Neuronal stem cell (in vitro differentiated cells): ENCODE results near the gene SLC22A25. TPM values are rescaled to one million over a fixed set of nuclear protein-coding genes. Genes with fewer than 3 reads are reported as not detected.
A peak's percentile ranks its signal among the peaks of the same experiment; 100 is the strongest.

Experiments
- DNase-seq: peaks from one replicate; pipeline ENCODE4 v3.0.0-alpha.2; 2013; ENCODE audit warnings: low spot score
- H2AFZ ChIP-seq: one replicate; pipeline ENCODE4 v1.6.1; 2013; ENCODE audit warnings: mild to moderate bottlenecking, low read length, inconsistent platforms
- H2AK5ac ChIP-seq: 2 replicates; pipeline ENCODE4 v1.6.1; 2013; ENCODE audit warnings: low read depth, mild to moderate bottlenecking, inconsistent platforms, low read length, moderate library complexity, mixed read lengths
- H2BK120ac ChIP-seq: 2 replicates; pipeline ENCODE4 v1.6.1; 2013; ENCODE audit warnings: low read depth, mild to moderate bottlenecking, inconsistent platforms, low read length, moderate library complexity, mixed read lengths
- H2BK12ac ChIP-seq: one replicate; pipeline ENCODE4 v1.6.1; 2013; ENCODE audit warnings: low read length, inconsistent platforms
- H2BK15ac ChIP-seq: 2 replicates; pipeline ENCODE4 v1.6.1; 2013; ENCODE audit warnings: mild to moderate bottlenecking, low read length, inconsistent platforms, mixed read lengths
- H2BK5ac ChIP-seq: one replicate; pipeline ENCODE4 v1.6.1; 2013; ENCODE audit warnings: inconsistent platforms, mild to moderate bottlenecking, low read length, moderate library complexity
- H3K14ac ChIP-seq: one replicate; pipeline ENCODE4 v1.6.1; 2013; ENCODE audit warnings: low read length, inconsistent platforms
- H3K18ac ChIP-seq: 2 replicates; pipeline ENCODE4 v1.6.1; 2013; ENCODE audit warnings: low read length, inconsistent platforms
- H3K23ac ChIP-seq: 2 replicates; pipeline ENCODE4 v1.6.1; 2013; ENCODE audit warnings: low read depth, mild to moderate bottlenecking, mixed read lengths, low read length, inconsistent platforms; ENCODE audit not compliant: poor library complexity
- H3K27ac ChIP-seq: replicated peaks from 3 replicates; pipeline ENCODE4 v1.5.1; 2013; ENCODE audit warnings: low read length, inconsistent platforms
- H3K27me3 ChIP-seq, 3 experiments: 2 replicates each; pipeline ENCODE4 v1.6.1; 2013; ENCODE audit warnings: low read length in 3 of 3, mild to moderate bottlenecking in 2 of 3, inconsistent platforms in 1 of 3, low read depth in 1 of 3, mixed read lengths in 1 of 3, moderate library complexity in 1 of 3; ENCODE audit not compliant: control insufficient read depth in 3 of 3, insufficient read depth in 3 of 3
- H3K36me3 ChIP-seq, 2 donors: replicated peaks in 1 of 2; 2 replicates each; pipeline ENCODE4 v1.6.1; 2013; ENCODE audit warnings: low read length in 2 of 2; ENCODE audit not compliant: control insufficient read depth in 2 of 2, insufficient read depth in 2 of 2
- H3K4ac ChIP-seq: 2 replicates; pipeline ENCODE4 v1.6.1; 2013; ENCODE audit warnings: inconsistent platforms, mild to moderate bottlenecking, low read length, moderate library complexity
- H3K4me1 ChIP-seq, 2 donors: 1 replicate in 1 of 2; 2 replicates in 1 of 2; pipeline ENCODE4 v1.6.1; 2013; ENCODE audit warnings: low read length in 2 of 2, low read depth in 1 of 2; ENCODE audit not compliant: control insufficient read depth in 2 of 2, insufficient read depth in 1 of 2
- H3K4me2 ChIP-seq: one replicate; pipeline ENCODE4 v1.6.1; 2013; ENCODE audit warnings: mild to moderate bottlenecking, low read length, inconsistent platforms; ENCODE audit not compliant: insufficient read depth, poor library complexity, severe bottlenecking
- H3K4me3 ChIP-seq, 2 donors: 2 replicates each; pipeline ENCODE4 v1.5.1; 2013; ENCODE audit warnings: low read length in 2 of 2, mild to moderate bottlenecking in 2 of 2, inconsistent platforms in 1 of 2, moderate library complexity in 1 of 2
- H3K79me1 ChIP-seq: one replicate; pipeline ENCODE4 v1.6.1; 2013; ENCODE audit warnings: low read depth, mild to moderate bottlenecking, inconsistent platforms, low read length, moderate library complexity
- H3K9ac ChIP-seq: one replicate; pipeline ENCODE4 v1.6.1; 2013; ENCODE audit warnings: mild to moderate bottlenecking, low read depth, low read length, inconsistent platforms; ENCODE audit not compliant: poor library complexity
- H3K9me3 ChIP-seq, 2 donors: replicated peaks in 1 of 2; 2 replicates each; pipeline versions ENCODE3 to v1.6.1; 2013; ENCODE audit warnings: low read length in 2 of 2, mild to moderate bottlenecking in 2 of 2, inconsistent platforms in 1 of 2, low read depth in 1 of 2, mixed read lengths in 1 of 2, moderate library complexity in 1 of 2; ENCODE audit not compliant: control insufficient read depth in 2 of 2, insufficient read depth in 1 of 2
- H4K8ac ChIP-seq: one replicate; pipeline ENCODE4 v1.6.1; 2013; ENCODE audit warnings: low read depth, mild to moderate bottlenecking, inconsistent platforms, low read length, moderate library complexity
- H4K91ac ChIP-seq: one replicate; pipeline ENCODE4 v1.6.1; 2013; ENCODE audit warnings: low read length, low read depth, mild to moderate bottlenecking, inconsistent platforms; ENCODE audit not compliant: poor library complexity
- WGBS, 2 donors: extraction: QIAGEN DNeasy Blood & Tissue Kit; methylation state at CpG; one replicate each; pipeline ENCODE4 v1.1.7; 2013; ENCODE audit warnings: missing lambda C conversion rate in 2 of 2, mixed read lengths in 1 of 2; ENCODE audit not compliant: insufficient read length in 2 of 2, insufficient replicate concordance in 1 of 2; ENCODE audit errors: extremely low coverage in 2 of 2; 5-methylcytosine and 5-hydroxymethylcytosine counted together
- polyA plus RNA-seq, 2 experiments: library from polyadenylated mRNA; stranded (reverse); fragments of 200-250 nt; gene quantifications; one replicate each; pipeline ENCODE4 v1.2.3, GENCODE V29; 2013

The SLC22A25 gene
- polyA plus RNA-seq (2013, experiment 1 of 2): not detected
- not detected for polyA plus RNA-seq (2013, experiment 2 of 2)

- no peak within 1 kb of the TSS for H2BK120ac ChIP-seq
- H3K9me3 ChIP-seq: peaks cover 0 to 2% of the 10 kb centered on the region in 2 donors
- H4K8ac ChIP-seq: no peak within 1 kb of the TSS
- no peak within 1 kb of the TSS for H3K4me2 ChIP-seq
- no peaks in the 10 kb centered on the region for H3K79me1 ChIP-seq
- H3K27ac ChIP-seq: no peak within 1 kb of the TSS
- no peak within 1 kb of the TSS for H2AFZ ChIP-seq
- DNase-seq: no peak
- H4K91ac ChIP-seq: no peak within 1 kb of the TSS
- no peak within 1 kb of the TSS for H3K18ac ChIP-seq
- no peak within 1 kb of the TSS for H3K9ac ChIP-seq
- H2AK5ac ChIP-seq: no peak within 1 kb of the TSS
- no peak within 1 kb of the TSS for H3K23ac ChIP-seq
- no peak within 1 kb of the TSS for H2BK12ac ChIP-seq
- no peak within 1 kb of the TSS for H2BK5ac ChIP-seq
- H3K36me3 ChIP-seq: no peaks in the 10 kb centered on the region
- no peak within 1 kb of the TSS for H2BK15ac ChIP-seq
- no peak within 1 kb of the TSS for H3K4me3 ChIP-seq
- H3K27me3 ChIP-seq: peaks cover 0 to 4% (median 0%) of the 10 kb centered on the region in 3 experiments
- H3K4ac ChIP-seq: no peak within 1 kb of the TSS
- no peaks in the 10 kb centered on the region for H3K4me1 ChIP-seq
- H3K14ac ChIP-seq: no peak within 1 kb of the TSS
- no CpG with 5 or more reads among the region's 5 CpGs for WGBS, 2 donors
Measured at GRCh38 chr11:63243533-63243932, at the start of gene SLC22A25. Gene SLC22A25 (minus strand): TSS chr11:63243599. CDS start chr11:63229652, 13,947 bp downstream.

GRCh38 chr11:63290285-63290684 lies 46.9 kb upstream of the SLC22A25 start:
- no peak for DNase-seq
- Histone ChIP-seq H2AFZ (no peak overlapping the region), H3K9me3 (no peaks in the 10 kb centered on the region), H4K91ac (no peak overlapping the region), H3K79me1 (no peaks in the 10 kb centered on the region), H3K9ac (no peak overlapping the region), H3K23ac (no peak overlapping the region), H2BK120ac (no peak overlapping the region), H3K27me3 (no peaks in the 10 kb centered on the region), H4K8ac (no peak overlapping the region), H3K18ac (no peak overlapping the region), H2AK5ac (no peak overlapping the region), H3K4me3 (no peak overlapping the region), H3K4ac (no peak overlapping the region), H3K4me1 (no peaks in the 10 kb centered on the region), H3K27ac (no peak overlapping the region), H2BK5ac (no peak overlapping the region), H2BK15ac (no peak overlapping the region), H3K4me2 (no peak overlapping the region), H3K14ac (no peak overlapping the region), H2BK12ac (no peak overlapping the region), H3K36me3 (no peaks in the 10 kb centered on the region)
- WGBS, 2 donors: no CpG with 5 or more reads among the region's 4 CpGs

DNA sequence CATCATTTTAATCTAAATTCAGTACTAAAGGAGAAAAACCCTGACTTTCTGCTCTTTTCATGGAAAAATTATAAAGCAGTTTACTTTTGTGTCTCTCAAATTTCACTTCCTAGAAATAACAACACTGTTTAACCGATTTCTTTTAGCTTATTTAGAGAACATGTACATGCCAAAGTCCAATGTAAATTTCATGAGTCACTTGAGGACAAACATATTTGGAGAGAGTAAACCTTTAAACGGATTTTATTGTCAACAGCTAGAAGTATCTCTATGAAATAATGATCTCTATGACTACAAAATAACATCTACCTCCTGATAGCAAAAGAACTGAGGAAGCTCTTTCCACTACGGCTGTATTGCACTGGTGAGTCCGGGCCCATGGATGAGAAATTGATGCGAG lies 46.3 kb upstream of the SLC22A25 start:
- DNase-seq: no peak
- Histone ChIP-seq H3K14ac (no peak overlapping the region), H2BK15ac (no peak overlapping the region), H4K8ac (no peak overlapping the region), H3K4me2 (no peak overlapping the region), H3K9ac (no peak overlapping the region), H3K4me3 (no peak overlapping the region), H2BK12ac (no peak overlapping the region), H3K79me1 (no peaks in the 10 kb centered on the region), H3K9me3 (no peaks in the 10 kb centered on the region), H3K4me1 (no peaks in the 10 kb centered on the region), H3K27ac (no peak overlapping the region), H3K18ac (no peak overlapping the region), H3K36me3 (no peaks in the 10 kb centered on the region), H2AK5ac (no peak overlapping the region), H2BK120ac (no peak overlapping the region), H3K27me3 (no peaks in the 10 kb centered on the region), H4K91ac (no peak overlapping the region), H2BK5ac (no peak overlapping the region), H3K4ac (no peak overlapping the region), H2AFZ (no peak overlapping the region), H3K23ac (no peak overlapping the region)
- no CpG with 5 or more reads among the region's 5 CpGs for WGBS, 2 donors

DNA sequence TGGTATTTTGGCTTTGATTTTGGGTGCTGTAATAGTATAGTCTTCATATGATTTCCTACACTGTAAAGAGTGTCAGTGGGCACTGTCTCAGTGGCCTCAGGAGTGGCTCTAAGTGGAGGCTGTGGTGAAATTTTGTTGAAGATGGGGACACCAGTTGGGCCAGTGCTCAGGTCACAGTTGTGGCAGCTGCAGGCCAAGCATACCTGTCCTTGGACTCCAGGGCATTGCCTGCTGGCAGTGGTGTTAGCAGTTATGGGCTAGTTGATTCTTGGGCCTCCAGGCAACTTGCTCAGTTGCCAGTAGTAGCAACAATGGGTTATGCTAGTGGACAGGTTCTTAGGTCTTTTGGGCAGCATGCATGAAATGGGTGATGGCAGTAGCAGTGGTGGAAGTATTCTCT lies 39.2 kb upstream of the SLC22A25 start:
- H3K18ac ChIP-seq: peak overlapping the region; percentile 27

More for the DNA sequence above, 39.2 kb upstream of the SLC22A25 start:
- H3K9ac ChIP-seq: peak overlapping the region; percentile 24
- no peaks in the 10 kb centered on the region for H3K9me3 ChIP-seq
- no peaks in the 10 kb centered on the region for H3K36me3 ChIP-seq
- no peak overlapping the region for H2AFZ ChIP-seq
- no peak overlapping the region for H3K23ac ChIP-seq
- no peak overlapping the region for H3K4ac ChIP-seq
- no peaks in the 10 kb centered on the region for H3K27me3 ChIP-seq
- no peak overlapping the region for H2BK120ac ChIP-seq
- H4K8ac ChIP-seq: no peak overlapping the region
- no peak overlapping the region for H3K4me3 ChIP-seq
- H3K79me1 ChIP-seq: no peaks in the 10 kb centered on the region
- no peak overlapping the region for H3K4me2 ChIP-seq
- no peak for DNase-seq
- no peak overlapping the region for H2AK5ac ChIP-seq
- no peak overlapping the region for H3K27ac ChIP-seq
- H3K4me1 ChIP-seq: no peaks in the 10 kb centered on the region
- H3K14ac ChIP-seq: peak overlapping the region; percentile 31
- no peak overlapping the region for H2BK15ac ChIP-seq
- peak overlapping the region; percentile 32 for H2BK5ac ChIP-seq
- no peak overlapping the region for H4K91ac ChIP-seq
- H2BK12ac ChIP-seq: no peak overlapping the region
